ENCODE measurements around the gene CLEC10A. TPM values are rescaled to one million over a fixed set of nuclear protein-coding genes. Genes with fewer than 3 reads are reported as not detected.
"Not testable (repeated sequence)": the region's sequence is repeated elsewhere in the genome, so short reads cannot be mapped to it uniquely, and the experiment has no call there.

Gene CLEC10A
- total RNA-seq, 2 donors from 2014 or later: 0.55 to 5.7 TPM

- 85% methylated on average over 10 of the region's 10 CpGs for WGBS
- intact Hi-C loops (cut with DNase I): no loop called here
- H3K27me3 ChIP-seq (replicated peaks; ENCODE audit: insufficient read depth): no peaks in the 10 kb centered on the region
- DNase-seq (ENCODE audit: low spot score): no peak
- no peak overlapping the region for H3K4me3 ChIP-seq
- H3K27ac ChIP-seq: no peak overlapping the region
- H3K9me3 ChIP-seq: no peaks in the 10 kb centered on the region
- H3K4me1 ChIP-seq (replicated peaks): no peaks in the 10 kb centered on the region
- no peaks in the 10 kb centered on the region for H3K36me3 ChIP-seq
- no peak for TF ChIP-seq POLR2AphosphoS5 (IDR thresholded peaks at IDR 0.05)
Observed at GRCh38 chr17:7094652-7095019, 14.6 kb upstream of the CLEC10A start.

DNA sequence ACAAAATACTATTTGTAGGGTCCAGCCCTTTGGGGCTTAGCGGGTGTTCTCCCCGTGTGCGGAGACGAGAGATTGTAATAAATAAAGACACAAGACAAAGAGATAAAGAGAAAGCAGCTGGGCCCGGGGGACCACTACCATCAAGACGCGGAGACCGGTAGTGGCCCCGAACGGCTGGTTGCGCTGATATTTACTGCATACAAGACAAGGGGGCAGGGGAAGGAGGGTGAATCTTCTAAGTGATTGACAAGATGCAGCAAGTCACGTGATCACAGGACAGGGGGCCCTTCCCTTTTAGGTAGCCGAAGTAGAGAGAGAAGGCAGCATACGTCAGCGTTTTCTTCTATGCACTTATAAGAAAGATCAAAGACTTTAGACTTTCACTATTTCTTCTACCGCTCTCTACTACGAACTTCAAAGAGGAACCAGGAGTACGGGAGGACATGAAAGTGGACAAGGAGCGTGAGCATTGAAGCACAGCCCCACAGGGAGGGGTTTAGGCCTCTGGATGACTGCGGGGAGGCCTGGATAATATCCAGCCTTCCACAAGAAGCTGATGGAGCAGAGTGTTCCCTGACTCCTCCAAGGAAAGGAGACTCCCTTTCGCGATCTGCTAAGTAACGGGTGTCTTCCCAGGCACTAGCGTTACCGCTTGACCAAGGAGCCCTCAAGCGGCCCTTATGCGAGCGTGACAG, 11.4 kb upstream of the CLEC10A start:
- H3K4me1 ChIP-seq (replicated peaks); H3K27ac ChIP-seq; H3K9me3 ChIP-seq; H3K4me3 ChIP-seq; intact Hi-C loops (cut with DNase I); DNase-seq (ENCODE audit: low spot score); H3K36me3 ChIP-seq; H3K27me3 ChIP-seq (replicated peaks; ENCODE audit: insufficient read depth): not testable (repeated sequence)
- WGBS: 81% methylated on average over 25 of the region's 28 CpGs

DNA sequence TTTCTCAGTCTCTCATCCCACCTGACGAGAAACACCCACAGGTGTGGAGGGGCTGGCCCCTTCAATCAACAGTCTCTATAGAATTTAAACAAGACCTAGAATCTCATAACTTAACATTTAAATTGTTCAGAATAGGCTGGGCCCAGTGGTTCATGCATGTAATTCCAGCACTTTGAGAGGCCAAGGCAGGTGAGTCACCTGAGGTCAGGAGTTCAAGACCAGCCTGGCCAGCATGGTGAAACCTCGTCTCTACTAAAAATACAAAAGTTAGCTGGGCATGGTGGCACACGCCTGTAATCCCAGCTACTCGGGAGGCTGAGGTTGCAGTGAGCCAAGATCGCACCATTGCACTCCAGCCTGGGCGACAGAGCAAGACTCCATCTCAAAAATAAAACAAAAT, 9.5 kb upstream of the CLEC10A start:
- H3K36me3 ChIP-seq; H3K27ac ChIP-seq; DNase-seq (ENCODE audit: low spot score); H3K9me3 ChIP-seq; H3K27me3 ChIP-seq (replicated peaks; ENCODE audit: insufficient read depth); intact Hi-C loops (cut with DNase I); H3K4me1 ChIP-seq (replicated peaks); H3K4me3 ChIP-seq: not testable (repeated sequence)
- WGBS: 89% methylated on average over 6 of the region's 6 CpGs

DNA sequence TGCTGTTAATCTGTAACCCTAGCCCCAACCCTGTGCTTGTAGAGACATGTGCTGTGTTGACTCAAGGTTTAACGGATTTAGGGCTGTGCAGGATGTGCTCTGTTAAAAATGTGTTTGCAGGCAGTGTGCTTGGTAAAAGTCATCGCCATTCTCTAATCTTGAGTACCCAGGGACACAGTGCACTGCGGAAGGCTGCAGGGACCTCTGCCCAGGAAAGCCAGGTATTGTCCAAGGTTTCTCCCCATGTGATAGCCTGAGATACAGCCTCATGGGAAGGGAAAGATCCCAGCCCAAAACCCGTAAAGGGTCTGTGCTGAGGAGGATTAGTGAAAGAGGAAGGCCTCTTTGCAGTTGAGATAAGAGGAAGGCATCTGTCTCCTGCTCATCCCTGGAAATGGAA, 8.4 kb upstream of the CLEC10A start:
- H3K36me3 ChIP-seq; H3K27ac ChIP-seq; H3K4me1 ChIP-seq (replicated peaks); H3K27me3 ChIP-seq (replicated peaks; ENCODE audit: insufficient read depth); H3K9me3 ChIP-seq; H3K4me3 ChIP-seq; intact Hi-C loops (cut with DNase I): not testable (repeated sequence)
- peak; percentile 55 for DNase-seq (ENCODE audit: low spot score)
- WGBS: 42% methylated on average over 4 of the region's 4 CpGs
- TF ChIP-seq POLR2AphosphoS5 (IDR thresholded peaks at IDR 0.05): peak; percentile 80

- Histone ChIP-seq H3K4me3 (no peak overlapping the region), H3K36me3 (no peaks in the 10 kb centered on the region), H3K27me3 (replicated peaks; ENCODE audit: insufficient read depth) (no peaks in the 10 kb centered on the region), H3K27ac (no peak overlapping the region), H3K9me3 (no peaks in the 10 kb centered on the region), H3K4me1 (replicated peaks) (no peaks in the 10 kb centered on the region)
- TF ChIP-seq CTCF (IDR thresholded peaks at IDR 0.05) (no peak), POLR2AphosphoS5 (IDR thresholded peaks at IDR 0.05) (no peak), POLR2A (IDR thresholded peaks at IDR 0.05) (no peak)
- intact Hi-C loops (cut with DNase I): no loop called here
- WGBS: 23% methylated on average over 7 of the region's 7 CpGs
- DNase-seq (ENCODE audit: low spot score): no peak
Observed at GRCh38 chr17:7084088-7084487, 4.0 kb upstream of the CLEC10A start.

DNA sequence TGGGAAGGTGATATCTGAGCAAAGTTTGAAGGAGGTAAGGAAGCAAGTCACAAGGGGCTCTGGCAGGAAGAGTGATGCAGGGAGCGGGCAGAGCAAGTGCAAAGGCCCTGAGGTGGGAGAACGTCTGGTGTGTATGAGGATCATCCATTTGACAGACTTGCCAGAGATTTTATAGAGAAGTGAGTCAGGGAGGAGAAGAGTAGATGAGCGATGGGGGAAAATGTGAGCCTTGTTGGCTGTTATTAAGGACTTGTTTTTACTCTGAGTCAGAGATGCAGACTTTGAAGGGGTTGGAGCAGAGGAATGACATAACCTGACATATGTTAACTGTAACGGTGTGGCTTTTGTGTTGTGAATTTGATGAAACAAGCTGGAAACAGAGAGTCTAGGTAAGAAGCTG, 3.5 kb upstream of the CLEC10A start:
- DNase-seq (ENCODE audit: low spot score): no peak
- H3K36me3 ChIP-seq: no peaks in the 10 kb centered on the region
- H3K9me3 ChIP-seq: no peaks in the 10 kb centered on the region
- H3K4me3 ChIP-seq: no peak overlapping the region
- no peaks in the 10 kb centered on the region for H3K4me1 ChIP-seq (replicated peaks)
- H3K27me3 ChIP-seq (replicated peaks; ENCODE audit: insufficient read depth): no peaks in the 10 kb centered on the region
- H3K27ac ChIP-seq: no peak overlapping the region
- WGBS: 67% methylated on average over 4 of the region's 4 CpGs
- intact Hi-C loops (cut with DNase I): no loop called here
- no peak for TF ChIP-seq POLR2A (IDR thresholded peaks at IDR 0.05)
- TF ChIP-seq CTCF (IDR thresholded peaks at IDR 0.05): no peak
- no peak for TF ChIP-seq POLR2AphosphoS5 (IDR thresholded peaks at IDR 0.05)

GRCh38 chr17:7081341-7082062, 1.5 kb upstream of the CLEC10A start:
- H3K9me3 ChIP-seq: no peaks in the 10 kb centered on the region
- DNase-seq (ENCODE audit: low spot score): no peak
- H3K4me1 ChIP-seq (replicated peaks): no peaks in the 10 kb centered on the region
- no peaks in the 10 kb centered on the region for H3K36me3 ChIP-seq
- H3K4me3 ChIP-seq: no peak overlapping the region
- H3K27me3 ChIP-seq (replicated peaks; ENCODE audit: insufficient read depth): no peaks in the 10 kb centered on the region
- H3K27ac ChIP-seq: no peak overlapping the region
- no peak for TF ChIP-seq POLR2A (IDR thresholded peaks at IDR 0.05)
- no peak for TF ChIP-seq CTCF (IDR thresholded peaks at IDR 0.05)
- no peak for TF ChIP-seq POLR2AphosphoS5 (IDR thresholded peaks at IDR 0.05)
- intact Hi-C loops (cut with DNase I): no loop called here
- WGBS: 94% methylated on average over 16 of the region's 16 CpGs
